H1 (cell line): ENCODE measurements around the gene HSD11B1L. TPM values are rescaled to one million over a fixed set of nuclear protein-coding genes. Genes with fewer than 3 reads are reported as not detected.

Source experiments
- CTCF ChIA-PET: fragments of 300-600 bp; sonication (Branson Sonifier 250); formaldehyde crosslinking; loops from one replicate; lab custom pipeline; 2021; ENCODE audit not compliant: partially characterized antibody; lab: Charles Lee
- POLR2A ChIA-PET: fragments of 300-600 bp; sonication (Branson Sonifier 250); formaldehyde crosslinking; loops from one replicate; lab custom pipeline; 2021; ENCODE audit warnings: inconsistent platforms; ENCODE audit not compliant: partially characterized antibody; lab: Charles Lee
- DNase-seq, 2 experiments: peaks; one replicate each; pipeline versions ENCODE4 v3.0.0 to v3.0.0-alpha.2; 2010 to 2022; ENCODE audit warnings: low spot score in 2 of 2, low read depth in 1 of 2, mixed read lengths in 1 of 2
- FAIRE-seq: peaks from 2 replicates; lab custom pipeline; 2011; peaks lifted over from hg19 to GRCh38; lab: Jason Lieb, UNC
- H2AFZ ChIP-seq: 2 replicates; pipeline ENCODE4 v1.8.1; 2012; ENCODE audit warnings: low read length, inconsistent platforms
- H2AK5ac ChIP-seq: 2 replicates; pipeline ENCODE4 v1.6.1; 2013; ENCODE audit warnings: low read depth, low read length
- H2BK120ac ChIP-seq: replicated peaks from 2 replicates; pipeline ENCODE3; 2013; ENCODE audit warnings: low read depth, low read length, inconsistent platforms
- H2BK12ac ChIP-seq: 2 replicates; pipeline ENCODE4 v1.6.1; 2013; ENCODE audit warnings: low read depth, low read length
- H2BK15ac ChIP-seq: 2 replicates; pipeline ENCODE4 v1.6.1; 2013; ENCODE audit warnings: low read length
- H2BK20ac ChIP-seq: 2 replicates; pipeline ENCODE4 v1.6.1; 2013; ENCODE audit warnings: low read length
- H2BK5ac ChIP-seq: 2 replicates; pipeline ENCODE4 v1.6.1; 2013; ENCODE audit warnings: low read depth, low read length
- H3K14ac ChIP-seq: 2 replicates; pipeline ENCODE4 v1.6.1; 2013; ENCODE audit warnings: inconsistent platforms; ENCODE audit not compliant: insufficient read length
- H3K18ac ChIP-seq: 2 replicates; pipeline ENCODE4 v1.6.1; 2013; ENCODE audit warnings: low read length; ENCODE audit errors: extremely low read depth
- H3K23ac ChIP-seq: 2 replicates; pipeline ENCODE4 v1.6.1; 2013; ENCODE audit warnings: inconsistent platforms; ENCODE audit not compliant: insufficient read length
- H3K23me2 ChIP-seq: 2 replicates; pipeline ENCODE4 v1.6.1; 2013; ENCODE audit warnings: low read depth, low read length
- H3K27ac ChIP-seq: 2 replicates; pipeline ENCODE4 v1.6.1; 2011; ENCODE audit warnings: low read depth, low read length, inconsistent platforms
- H3K27me3 ChIP-seq, 4 experiments: replicated peaks in 1 of 4; 1 replicate in 1 of 4; 2 replicates in 3 of 4; pipeline versions ENCODE4 v1.6.1 to v1.8.1; 2011 to 2013; ENCODE audit warnings: low read length in 3 of 4, mild to moderate bottlenecking in 3 of 4, inconsistent platforms in 2 of 4, mixed read lengths in 2 of 4, moderate library complexity in 1 of 4; ENCODE audit not compliant: control insufficient read depth in 3 of 4, insufficient read depth in 3 of 4; ENCODE audit errors: extremely low read depth in 1 of 4
- H3K36me3 ChIP-seq, 4 experiments: 2 replicates each; pipeline versions ENCODE4 v1.6.1 to v1.8.1; 2011 to 2013; ENCODE audit warnings: mild to moderate bottlenecking in 4 of 4, low read length in 3 of 4, moderate library complexity in 2 of 4, control low read depth in 1 of 4, inconsistent platforms in 1 of 4; ENCODE audit not compliant: insufficient read depth in 4 of 4, control insufficient read depth in 2 of 4
- H3K4ac ChIP-seq: replicated peaks from 2 replicates; pipeline ENCODE3; 2013; ENCODE audit warnings: low read length, low read depth, mixed read lengths, inconsistent platforms; ENCODE audit not compliant: insufficient read length
- H3K4me1 ChIP-seq, 4 experiments: replicated peaks in 1 of 4; 1 replicate in 1 of 4; 2 replicates in 3 of 4; pipeline versions ENCODE4 v1.6.1 to v1.8.1; 2011 to 2013; ENCODE audit warnings: low read length in 3 of 4, inconsistent platforms in 2 of 4, mixed read lengths in 1 of 4; ENCODE audit not compliant: insufficient read depth in 4 of 4, control insufficient read depth in 3 of 4
- H3K4me2 ChIP-seq, 2 experiments: 2 replicates each; pipeline versions ENCODE4 v1.6.1 to v1.8.1; 2011 to 2013; ENCODE audit warnings: low read depth in 2 of 2, low read length in 2 of 2, control low read depth in 1 of 2, inconsistent platforms in 1 of 2, mild to moderate bottlenecking in 1 of 2; ENCODE audit not compliant: insufficient read depth in 1 of 2
- H3K4me3 ChIP-seq, 4 experiments: fragments of 200-600, 300-600 bp in 1 of 4; sonication (generic), shearing (Covaris generic), sonication (Bioruptor Twin) in 1 of 4; 2 replicates each; pipeline versions ENCODE4 v1.5.1 to v1.8.1; 2011 to 2016; ENCODE audit warnings: low read length in 4 of 4, low read depth in 3 of 4, control low read depth in 2 of 4, inconsistent platforms in 2 of 4, mild to moderate bottlenecking in 2 of 4, mixed read lengths in 1 of 4, moderate library complexity in 1 of 4; ENCODE audit not compliant: insufficient read depth in 2 of 4; ENCODE audit errors: extremely low read depth in 1 of 4
- H3K56ac ChIP-seq: replicated peaks from 2 replicates; pipeline ENCODE3; 2013; ENCODE audit warnings: low read depth, mild to moderate bottlenecking, mixed read lengths, low read length, inconsistent platforms; ENCODE audit not compliant: insufficient read length
- H3K79me1 ChIP-seq: 2 replicates; pipeline ENCODE4 v1.6.1; 2013; ENCODE audit warnings: low read depth, low read length, control low read depth
- H3K79me2 ChIP-seq, 2 experiments: 2 replicates each; pipeline versions ENCODE4 v1.6.1 to v1.8.1; 2012 to 2013; ENCODE audit warnings: low read length in 2 of 2, mild to moderate bottlenecking in 2 of 2, inconsistent platforms in 1 of 2; ENCODE audit not compliant: insufficient read depth in 2 of 2, control insufficient read depth in 1 of 2
- H3K9ac ChIP-seq, 4 experiments: replicated peaks in 1 of 4; 1 replicate in 1 of 4; 2 replicates in 3 of 4; pipeline versions ENCODE4 v1.6.1 to v1.8.1; 2011 to 2013; ENCODE audit warnings: low read depth in 3 of 4, low read length in 3 of 4, control low read depth in 2 of 4, mild to moderate bottlenecking in 2 of 4, moderate library complexity in 2 of 4, inconsistent platforms in 1 of 4; ENCODE audit errors: extremely low read depth in 1 of 4
- H3K9me3 ChIP-seq, 2 experiments: 2 replicates each; pipeline versions ENCODE4 v1.6.1 to v1.8.1; 2012 to 2013; ENCODE audit warnings: mild to moderate bottlenecking in 2 of 2, moderate library complexity in 2 of 2, control low read depth in 1 of 2, inconsistent platforms in 1 of 2, low read depth in 1 of 2, low read length in 1 of 2, mixed read lengths in 1 of 2; ENCODE audit not compliant: insufficient read depth in 2 of 2
- H4K20me1 ChIP-seq, 2 experiments: replicated peaks in 1 of 2; 2 replicates each; pipeline versions ENCODE3 to v1.8.1; 2011 to 2013; ENCODE audit warnings: inconsistent platforms in 2 of 2, low read length in 2 of 2, mild to moderate bottlenecking in 1 of 2; ENCODE audit not compliant: insufficient read depth in 2 of 2, control insufficient read depth in 1 of 2
- H4K5ac ChIP-seq: 2 replicates; pipeline ENCODE4 v1.6.1; 2013; ENCODE audit warnings: low read length, low read depth, mixed read lengths, inconsistent platforms; ENCODE audit not compliant: insufficient read length
- H4K8ac ChIP-seq: 2 replicates; pipeline ENCODE4 v1.8.0; 2013; ENCODE audit warnings: mild to moderate bottlenecking, moderate library complexity, low read length, inconsistent platforms; ENCODE audit not compliant: insufficient read depth; ENCODE audit errors: extremely low read depth
- H4K91ac ChIP-seq: replicated peaks from 2 replicates; pipeline ENCODE3; 2013; ENCODE audit warnings: low read length, mixed read lengths, inconsistent platforms; ENCODE audit not compliant: insufficient read length
- BCL11A ChIP-seq, 2 experiments: IDR thresholded peaks; one replicate each; pipeline ENCODE4 v1.6.1; 2011; ENCODE audit warnings: low read depth in 2 of 2, low read length in 2 of 2, mild to moderate bottlenecking in 2 of 2
- EGR1 ChIP-seq: IDR thresholded peaks from 2 replicates; pipeline ENCODE4 v1.6.1; 2011; ENCODE audit warnings: low read depth, low read length, borderline replicate concordance
- EP300 ChIP-seq, 2 experiments: IDR thresholded peaks; 1 replicate in 1 of 2; 2 replicates in 1 of 2; pipeline ENCODE4 v1.6.1; 2011 to 2012; ENCODE audit warnings: low read depth in 2 of 2, low read length in 2 of 2, mild to moderate bottlenecking in 2 of 2, borderline replicate concordance in 1 of 2, inconsistent platforms in 1 of 2, moderate library complexity in 1 of 2
- GABPA ChIP-seq: IDR thresholded peaks from 2 replicates; pipeline ENCODE4 v1.6.1; 2011; ENCODE audit warnings: mild to moderate bottlenecking, low read length, moderate library complexity, borderline replicate concordance; ENCODE audit not compliant: insufficient read depth
- POLR2AphosphoS5 ChIP-seq: IDR thresholded peaks from 2 replicates; pipeline ENCODE4 v1.6.1; 2011; ENCODE audit warnings: low read depth, low read length
- RXRA ChIP-seq: IDR thresholded peaks from 2 replicates; pipeline ENCODE4 v1.6.1; 2011; ENCODE audit warnings: low read depth, mild to moderate bottlenecking, low read length, moderate library complexity; ENCODE audit not compliant: insufficient read depth
- SIN3A ChIP-seq, 2 experiments: IDR thresholded peaks in 1 of 2; conservative IDR thresholded peaks in 1 of 2; 2 replicates each; pipeline ENCODE4 v1.6.1; 2011 to 2012; ENCODE audit warnings: low read length in 2 of 2, improper control_type of control experiment in 1 of 2, low read depth in 1 of 2, mild to moderate bottlenecking in 1 of 2
- SIX5 ChIP-seq: IDR thresholded peaks from 2 replicates; pipeline ENCODE4 v1.6.1; 2011; ENCODE audit warnings: mild to moderate bottlenecking, low read depth, low read length
- SP4 ChIP-seq: IDR thresholded peaks from 2 replicates; pipeline ENCODE4 v1.6.1; 2012; ENCODE audit warnings: low read length, inconsistent platforms
- TCF12 ChIP-seq: IDR thresholded peaks from 2 replicates; pipeline ENCODE4 v1.6.1; 2011; ENCODE audit warnings: low read depth, mild to moderate bottlenecking, low read length
- ZNF274 ChIP-seq: IDR thresholded peaks from 2 replicates; pipeline ENCODE4 v1.7.0; 2012; ENCODE audit warnings: low read length, borderline replicate concordance; ENCODE audit errors: extremely low read depth
- WGBS, 2 experiments: shearing (Covaris generic) in 1 of 2; methylation state at CpG; one replicate each; pipeline versions ENCODE4 v1.1.6 to v1.1.7; 2013 to 2015; ENCODE audit warnings: low lambda C conversion rate in 2 of 2, mixed read lengths in 2 of 2, inconsistent platforms in 1 of 2, low coverage in 1 of 2, missing lambda C conversion rate in 1 of 2; ENCODE audit not compliant: insufficient replicate concordance in 2 of 2, insufficient coverage in 1 of 2, insufficient read length in 1 of 2; ENCODE audit errors: extremely low coverage in 1 of 2, missing lambda C conversion rate in 1 of 2; 5-methylcytosine and 5-hydroxymethylcytosine counted together
- polyA plus RNA-seq, 7 experiments: library from polyadenylated mRNA; depleted of rRNA in 3 of 7; stranded (reverse) in 5 of 7; unstranded in 2 of 7; fragments of >200 nt in 5 of 7; fragments of 200-250 nt in 2 of 7; gene quantifications; 1 replicate in 5 of 7; 2 replicates in 1 of 7; 4 replicates in 1 of 7; pipeline versions ENCODE4 v1.2.1 to v1.2.3, GENCODE V29; 2011 to 2013; ENCODE audit warnings: missing spikeins in 2 of 7, mixed read lengths in 2 of 7
- total RNA-seq: library from RNA; stranded (reverse); fragmentation: NEBNext Ultra II Directional; extraction: Animal tissue kit (Norgen Biotek cat#: 25700); gene quantifications from 2 replicates; pipeline ENCODE4 v1.2.1, GENCODE V29; 2021
- TF ChIP-seq, protein P1 (sequence below): IDR thresholded peaks from 2 replicates; pipeline ENCODE4 v1.6.1; 2012; ENCODE audit warnings: inconsistent platforms

HSD11B1L gene
- total and polyA plus RNA-seq, 2 of the 8 experiments (the other 6 are each of a cell fraction or from before 2014, with no cell fraction given) = 8.2 to 20.6 TPM

DNA sequence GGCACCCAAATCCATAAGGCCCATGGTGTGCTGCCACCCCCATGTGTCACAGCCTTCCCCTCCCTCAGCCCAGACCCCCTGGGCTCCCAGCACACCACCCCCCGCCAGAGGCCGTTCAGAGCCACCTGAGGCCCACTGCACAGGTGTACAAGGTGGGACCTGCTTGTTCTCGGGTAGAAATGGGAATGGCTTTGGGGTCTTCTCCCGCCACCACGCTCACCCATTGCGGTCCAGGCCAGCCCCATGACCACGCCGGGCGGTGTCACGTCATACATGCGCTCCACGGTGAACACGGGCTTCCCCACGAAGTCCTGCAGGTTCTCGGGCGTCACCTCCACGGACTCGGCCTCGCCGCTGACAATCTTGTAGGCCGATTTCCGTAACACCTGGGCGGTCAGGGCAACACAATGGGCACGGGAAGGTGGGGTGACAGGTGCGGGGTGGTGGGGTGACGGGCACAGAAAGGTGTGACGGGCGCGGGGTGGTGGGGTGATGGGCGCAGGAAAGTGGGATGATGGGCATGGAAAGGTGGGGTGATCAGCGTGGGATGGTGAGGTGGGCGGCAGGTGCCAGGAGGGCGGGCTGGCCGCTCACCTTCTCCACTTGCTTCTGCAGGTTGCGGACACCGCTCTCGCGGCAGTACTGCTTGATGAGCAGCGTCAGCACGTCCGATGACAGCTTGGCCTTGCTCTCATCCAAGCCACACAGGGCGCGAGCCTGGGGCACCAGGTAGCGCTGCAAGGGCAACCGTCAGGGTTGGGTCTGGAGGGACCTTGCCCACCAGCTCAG is 13.5 kb downstream of the HSD11B1L start:
- Histone ChIP-seq H3K4me3 (no peak overlapping the region), H4K5ac (no peak overlapping the region), H4K20me1 (peaks cover 43 to 49% of the 10 kb centered on the region in 2 experiments), H2BK20ac (no peak overlapping the region), H3K79me1 (peaks cover 6% of the 10 kb centered on the region), H4K91ac (no peak overlapping the region), H3K79me2 (peaks cover 10 to 39% of the 10 kb centered on the region in 2 experiments), H3K18ac (no peak overlapping the region), H3K27ac (no peak overlapping the region), H4K8ac (no peak overlapping the region), H2BK15ac (no peak overlapping the region), H3K27me3 (no peaks in the 10 kb centered on the region), H3K23me2 (peaks cover 2% of the 10 kb centered on the region; the same call in 1 of the 2 replicates), H3K23ac (no peak overlapping the region), H3K4me2 (no peak overlapping the region), H3K4me1 (no peaks in the 10 kb centered on the region; a peak in 1 of 7 replicates), H3K9me3 (no peaks in the 10 kb centered on the region), H2BK120ac (no peak overlapping the region), H3K9ac (no peak overlapping the region), H3K14ac (no peak overlapping the region), H3K56ac (no peak overlapping the region), H3K4ac (no peak overlapping the region), H2BK12ac (no peak overlapping the region), H2AFZ (no peak overlapping the region), H2BK5ac (no peak overlapping the region), H2AK5ac (no peak overlapping the region), H3K36me3 (peaks cover 45 to 77% (median 71%) of the 10 kb centered on the region in 4 experiments)
- ChIA-PET CTCF (interaction anchor here (0.6 to 1.6 kb wide), 4 partner anchors 25 to 188 kb away, joined by 3 to 4 read pairs (median 4); no protein-coding TSS in a partner anchor), POLR2A (interaction anchor here (0.7 to 15.6 kb wide), 12 partner anchors 8 to 116 kb away, joined by 3 to 620 read pairs (median 4); partner anchors contain the start of genes CATSPERD, DUS3L and LONP1)
- peak in 1 of 2 experiments; percentile 50 for DNase-seq
- FAIRE-seq = no peak
- WGBS, 2 experiments = 92% methylated on average over 35 of the region's 45 CpGs; no CpG with 5 or more reads in 1 of the 2 experiments
- no peak for TF ChIP-seq TCF12
- TF ChIP-seq ZNF274 = no peak
- no peak for TF ChIP-seq SIN3A (conservative IDR thresholded peaks at IDR 0.05 in 1 of 2, IDR thresholded peaks at IDR 0.05 in 1 of 2; ENCODE audit: low read depth in 1 of 2, low read length in 2 of 2)
- TF ChIP-seq EP300 (IDR thresholded peaks at IDR 0.05; ENCODE audit: borderline replicate concordance in 1 of 2, low read depth in 2 of 2, low read length in 2 of 2) = no peak
- TF ChIP-seq, protein P1, sequence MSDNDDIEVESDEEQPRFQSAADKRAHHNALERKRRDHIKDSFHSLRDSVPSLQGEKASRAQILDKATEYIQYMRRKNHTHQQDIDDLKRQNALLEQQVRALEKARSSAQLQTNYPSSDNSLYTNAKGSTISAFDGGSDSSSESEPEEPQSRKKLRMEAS = no peak
- TF ChIP-seq SP4 = no peak
- no peak for TF ChIP-seq BCL11A (IDR thresholded peaks at IDR 0.05; ENCODE audit: low read depth in 2 of 2, low read length in 2 of 2)
- no peak for TF ChIP-seq RXRA
- no peak; the same call in 1 of the 2 replicates for TF ChIP-seq POLR2AphosphoS5
- TF ChIP-seq SIX5 = no peak
- TF ChIP-seq EGR1 = no peak
- TF ChIP-seq GABPA = no peak
